ENCODE measurements around the gene ZFP36L2.

Gene ZFP36L2

DNA sequence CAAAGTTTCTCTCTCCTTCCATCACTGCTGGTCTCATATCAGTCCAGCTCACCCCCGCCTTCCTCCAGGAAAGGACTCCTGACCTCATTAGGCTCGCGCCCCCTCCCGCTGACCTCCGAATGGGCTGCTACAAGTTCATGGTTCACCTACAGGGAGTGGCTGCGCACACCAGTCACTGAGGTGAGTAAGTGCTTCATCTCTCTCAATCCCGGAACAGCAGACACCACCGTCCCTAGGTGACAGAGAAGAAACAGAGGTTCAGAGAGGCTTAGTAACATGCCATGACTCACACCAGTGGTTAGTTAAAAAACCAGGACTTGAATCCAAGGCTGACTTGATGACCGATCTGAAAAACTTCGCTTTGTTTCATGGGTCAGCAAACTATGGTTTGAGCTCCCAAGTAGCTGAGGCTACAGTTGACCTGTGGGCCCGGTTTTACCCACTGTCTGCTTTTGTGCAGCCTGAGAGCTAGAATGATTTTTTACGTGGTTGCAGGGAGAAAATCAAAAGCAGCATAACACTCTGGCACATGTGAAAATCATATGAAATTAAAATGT, 42.0 kb downstream of the ZFP36L2 start:
- DNase-seq, result no peak

DNA sequence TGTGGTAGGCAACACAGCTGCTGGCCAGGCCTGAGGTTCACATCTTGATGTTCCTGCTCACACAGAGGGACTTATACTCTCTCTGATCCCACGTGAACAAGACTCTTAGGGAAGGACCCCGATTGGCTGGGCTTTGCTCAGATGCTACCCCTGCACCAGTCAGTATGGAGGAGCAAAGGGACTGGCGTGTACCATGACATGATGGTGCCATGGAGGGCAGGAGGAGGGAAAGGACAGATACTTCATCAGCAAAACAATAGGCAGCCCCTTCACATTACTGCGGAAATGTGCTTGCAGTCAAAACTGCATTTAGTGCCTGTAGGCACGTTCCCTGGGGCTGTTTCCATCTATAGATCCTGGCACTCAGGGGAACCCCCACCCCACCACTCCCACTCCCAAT, 42.7 kb downstream of the ZFP36L2 start:
- no peak for DNase-seq

DNA sequence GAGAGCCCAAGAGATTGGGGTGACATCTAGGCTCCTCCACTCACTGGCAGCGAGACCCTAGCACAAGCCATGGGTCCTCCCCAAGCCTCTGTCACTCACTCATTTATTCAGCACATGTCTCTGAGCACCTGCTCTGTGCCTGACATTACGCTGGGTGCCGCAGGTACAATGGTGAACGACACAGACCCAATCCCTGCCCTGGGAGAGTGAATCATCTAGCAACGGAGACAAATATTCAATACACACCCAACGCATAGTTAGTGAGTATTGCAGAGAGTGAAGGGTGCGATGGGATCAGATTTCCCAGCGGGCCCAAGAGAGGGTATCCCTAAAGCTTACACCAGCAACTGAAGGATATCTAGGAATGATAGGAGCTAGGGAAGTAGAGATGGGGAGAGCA, 45.5 kb downstream of the ZFP36L2 start:
- DNase-seq, result no peak

DNA sequence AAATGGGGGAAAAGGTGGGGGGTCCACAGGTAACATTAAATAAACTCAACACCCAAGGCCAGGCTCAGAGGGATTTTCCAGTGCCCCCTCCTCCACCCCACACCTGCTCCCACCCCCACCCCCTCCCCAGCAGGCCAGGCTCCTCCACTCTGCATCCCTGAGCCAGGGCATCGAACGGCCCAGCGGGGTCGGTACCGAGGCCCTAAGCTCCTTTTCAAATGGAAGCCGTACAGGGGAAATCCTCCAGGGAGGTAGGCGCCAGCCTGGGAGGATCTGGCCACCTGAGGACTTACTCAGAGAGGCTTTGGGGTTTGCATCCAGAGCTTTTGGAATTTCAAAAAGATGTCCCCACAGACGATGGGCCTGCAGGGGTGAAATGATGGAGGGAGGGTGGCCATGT, 46.5 kb downstream of the ZFP36L2 start:
- no peak for DNase-seq

DNA sequence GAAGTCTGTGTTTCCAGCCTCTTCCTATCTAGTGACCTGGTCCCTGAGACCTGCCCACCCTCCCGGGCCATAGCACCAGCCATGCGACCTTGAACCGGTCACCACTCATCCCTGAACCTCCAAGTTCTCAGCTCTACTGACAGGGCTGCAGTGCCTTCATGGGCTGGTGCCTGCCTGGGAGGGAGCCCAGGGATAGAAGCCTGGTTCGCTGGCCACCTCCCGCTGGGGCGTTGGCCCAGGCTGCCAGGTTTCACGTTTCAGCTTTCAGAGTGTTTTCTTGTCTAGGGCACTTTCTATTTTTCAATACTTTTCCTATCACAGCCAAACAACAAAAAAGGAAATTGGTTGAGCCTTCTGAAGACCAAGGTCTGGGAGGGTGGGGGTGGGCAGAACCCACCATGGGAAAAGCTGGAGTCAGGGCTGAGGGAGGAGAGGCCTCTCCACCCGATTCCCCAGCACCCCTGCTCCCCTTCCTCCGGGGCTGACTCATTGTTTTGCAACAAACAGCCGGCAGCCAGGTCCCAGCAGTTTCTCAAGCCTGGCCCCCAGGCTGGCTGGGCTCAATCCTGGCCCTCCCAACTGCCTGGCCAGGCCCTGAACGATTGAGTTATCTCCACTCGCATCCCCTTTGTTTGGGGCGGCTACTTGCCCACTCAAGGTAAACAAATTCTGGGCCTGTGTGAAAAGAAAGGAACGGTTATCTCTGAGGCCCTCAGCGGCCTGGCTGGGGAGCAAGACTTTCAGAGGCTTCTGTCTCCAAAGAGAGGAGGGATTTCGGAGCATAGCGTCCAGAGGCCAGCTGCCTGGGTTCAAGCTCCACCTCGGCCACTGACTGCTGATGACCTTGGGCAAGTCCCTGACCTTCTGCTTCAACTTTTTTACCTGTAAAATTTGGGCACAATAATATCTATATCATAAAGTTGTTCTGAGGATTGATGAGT, 47.5 kb downstream of the ZFP36L2 start:
- no peak for DNase-seq

DNA sequence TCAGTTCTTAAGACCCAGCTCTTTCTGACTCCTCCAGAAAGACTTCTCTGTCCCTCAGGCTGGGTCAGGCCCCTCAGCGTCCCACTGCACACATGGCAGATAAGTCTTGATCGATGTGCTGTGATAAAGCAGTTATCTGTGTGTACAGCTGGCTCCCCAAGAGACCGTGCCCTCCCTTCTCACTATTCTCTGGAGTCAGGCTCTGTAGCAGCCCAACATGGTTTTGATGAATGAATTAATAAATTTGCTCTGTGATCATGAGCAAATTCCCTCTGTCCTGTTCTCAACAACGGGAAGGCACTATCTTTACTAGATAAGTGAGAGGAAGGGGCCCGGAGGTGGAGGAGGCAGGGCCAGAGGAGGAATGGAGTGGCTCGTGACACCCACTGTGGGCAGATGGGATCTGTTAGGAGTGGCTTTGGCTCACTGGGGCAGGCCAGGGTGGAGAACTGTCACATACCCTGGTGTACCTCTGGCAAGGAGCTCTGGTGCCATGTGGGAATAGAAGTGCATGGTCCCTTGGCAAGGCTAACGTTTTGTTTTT, 48.3 kb downstream of the ZFP36L2 start:
- DNase-seq, result no peak

DNA sequence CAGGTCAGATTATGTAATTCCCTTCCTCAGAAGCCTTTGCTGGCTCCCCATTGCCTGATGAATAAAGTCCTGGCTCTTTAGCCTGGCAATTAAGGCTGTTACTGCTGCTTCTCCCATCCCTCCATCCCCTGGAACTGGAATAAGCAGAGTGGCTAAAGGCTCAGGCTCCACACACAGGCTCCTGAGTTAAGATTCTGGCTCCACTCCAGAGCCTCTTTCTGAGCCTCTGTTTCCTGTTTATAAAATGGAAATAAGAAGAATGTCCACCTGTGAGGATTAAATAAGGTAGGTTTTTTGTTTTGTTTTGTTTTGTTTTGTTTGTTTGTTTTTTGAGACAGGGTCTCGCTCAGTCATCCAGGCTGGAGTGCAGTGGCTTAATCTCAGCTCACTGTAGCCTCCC, 50.0 kb downstream of the ZFP36L2 start:
- DNase-seq, result no peak

DNA sequence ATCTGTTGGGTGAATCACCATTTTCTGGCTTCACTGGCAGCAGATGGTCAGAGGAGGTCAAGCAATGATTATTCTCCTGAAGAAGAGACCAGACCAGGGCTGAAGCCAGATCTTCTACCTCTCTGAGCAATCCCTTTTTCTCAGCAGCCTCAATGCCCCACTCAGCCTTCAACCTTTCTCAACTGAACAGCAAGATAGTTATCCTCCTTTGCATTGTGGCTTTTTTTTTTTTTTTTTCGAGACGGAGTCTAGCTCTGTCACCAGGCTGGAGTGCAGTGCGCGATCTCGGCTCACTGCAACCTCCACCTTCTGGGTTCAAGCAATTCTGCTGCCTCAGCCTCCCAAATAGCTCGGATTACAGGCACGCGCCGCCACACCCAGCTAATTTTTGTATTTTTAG, 50.5 kb downstream of the ZFP36L2 start:
- no peak for DNase-seq

DNA sequence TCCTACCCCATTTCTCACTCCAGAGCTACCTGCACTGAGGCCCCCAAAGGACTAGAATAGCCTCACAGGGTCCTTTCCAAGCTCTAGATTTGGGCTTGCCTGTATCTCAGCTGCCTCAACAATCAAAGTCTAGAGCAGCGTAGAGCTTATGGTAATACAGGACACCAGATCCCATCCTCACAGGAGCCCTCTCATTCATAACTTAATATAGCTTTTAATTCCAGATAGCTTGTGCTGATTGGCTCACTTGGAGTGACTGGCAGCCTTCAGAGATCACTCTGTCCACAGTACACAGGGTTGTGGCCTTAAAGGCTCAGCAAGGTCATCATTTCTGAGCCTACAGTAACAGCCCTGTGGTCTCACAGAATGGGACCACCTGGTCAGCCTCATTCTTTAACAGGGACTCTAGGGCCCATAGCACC, 51.4 kb downstream of the ZFP36L2 start:
- no peak for DNase-seq

DNA sequence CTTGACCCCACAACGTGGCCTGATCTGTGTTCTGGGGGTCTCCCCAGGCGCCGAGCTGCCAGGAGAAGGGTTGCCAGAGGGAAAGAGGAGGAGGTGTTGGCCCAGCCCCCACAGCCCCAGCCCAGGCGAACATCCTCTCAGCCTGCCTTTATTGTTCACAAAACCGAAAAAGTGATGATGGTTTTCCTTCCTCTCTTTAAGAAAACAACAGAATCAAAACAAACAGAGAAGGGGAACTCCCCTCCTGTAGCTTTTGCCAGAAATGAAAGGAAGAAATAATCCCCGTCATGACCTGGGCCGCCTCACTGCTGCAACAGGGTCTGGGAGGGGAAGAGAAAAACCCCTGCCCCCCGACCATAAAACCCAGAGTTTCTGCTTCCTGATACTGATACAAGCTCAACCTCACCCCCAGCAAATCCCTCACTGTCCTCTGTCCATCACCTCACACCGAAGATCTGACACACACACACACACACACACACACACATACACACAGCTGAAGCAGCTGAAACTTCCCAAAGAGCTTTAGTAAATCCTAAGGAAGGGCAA, 52.0 kb downstream of the ZFP36L2 start:
- no peak for DNase-seq
